PFSK-1 (cell line): ENCODE measurements around the gene METTL22. TPM values are rescaled to one million over a fixed set of nuclear protein-coding genes. Genes with fewer than 3 reads are reported as not detected.

Experiments used
- FOXP2 ChIP-seq: optimal IDR thresholded peaks from 2 replicates; pipeline ENCODE3; 2011; ENCODE audit warnings: borderline replicate concordance, control low read depth, inconsistent platforms; ENCODE audit not compliant: insufficient read depth; ENCODE audit errors: extremely low read length, extremely low read depth
- POLR2AphosphoS5 ChIP-seq: IDR thresholded peaks from 2 replicates; pipeline ENCODE4 v1.6.1; 2012; ENCODE audit warnings: low read depth, mild to moderate bottlenecking, control low read depth, low read length, moderate library complexity
- REST ChIP-seq, 2 experiments: IDR thresholded peaks; 2 replicates each; pipeline versions ENCODE4 v1.6.1 to v1.8.0; 2011 to 2012; ENCODE audit warnings: low read depth in 2 of 2, low read length in 2 of 2, control low read depth in 1 of 2, inconsistent platforms in 1 of 2, mild to moderate bottlenecking in 1 of 2, moderate library complexity in 1 of 2; ENCODE audit not compliant: insufficient read depth in 1 of 2
- SIN3A ChIP-seq: IDR thresholded peaks from 2 replicates; pipeline ENCODE4 v1.6.1; 2012; ENCODE audit warnings: mild to moderate bottlenecking, low read length, moderate library complexity, borderline replicate concordance; ENCODE audit not compliant: insufficient read depth
- TAF1 ChIP-seq: IDR thresholded peaks from 2 replicates; pipeline ENCODE4 v1.6.1; 2012; ENCODE audit warnings: low read length, control low read depth, borderline replicate concordance; ENCODE audit not compliant: insufficient read depth
- polyA plus RNA-seq: library from polyadenylated mRNA; unstranded; fragments of >200 nt; gene quantifications from one replicate; pipeline ENCODE4 v1.2.1, GENCODE V29; 2012; ENCODE audit warnings: low read depth, missing spikeins; ENCODE audit not compliant: insufficient read length

METTL22 gene
- polyA plus RNA-seq: 31.4 TPM

GRCh38 chr16:8621572-8622314, at the start of gene METTL22:
TSS of gene METTL22 (plus strand) at chr16:8621698. CDS start at chr16:8625666, 3,968 bp downstream.
- peak; percentile 42; the same call in 1 of the 2 replicates for TF ChIP-seq TAF1
- TF ChIP-seq FOXP2: no peak
- TF ChIP-seq POLR2AphosphoS5: peak; percentile 80; the same call in 1 of the 2 replicates
- TF ChIP-seq SIN3A: 0 out of 2 replicates have a peak, but pooled peaks have one; percentile 56

GRCh38 chr16:8572063-8572918, 49.2 kb upstream of the METTL22 start:
- TF ChIP-seq REST (IDR thresholded peaks at IDR 0.05; ENCODE audit: insufficient read depth in 1 of 2, low read depth in 2 of 2, low read length in 2 of 2): no peak

- TF ChIP-seq FOXP2 (no peak), SIN3A (no peak), POLR2AphosphoS5 (no peak), REST (IDR thresholded peaks at IDR 0.05; ENCODE audit: insufficient read depth in 1 of 2, low read depth in 2 of 2, low read length in 2 of 2) (no peak), TAF1 (no peak)
Observed at GRCh38 chr16:8572919-8573724, 48.4 kb upstream of the METTL22 start.

GRCh38 chr16:8575399-8575798, 46.1 kb upstream of the METTL22 start:
- TF ChIP-seq FOXP2 (no peak), TAF1 (no peak), REST (IDR thresholded peaks at IDR 0.05; ENCODE audit: insufficient read depth in 1 of 2, low read depth in 2 of 2, low read length in 2 of 2) (no peak), POLR2AphosphoS5 (no peak), SIN3A (no peak)

- TF ChIP-seq SIN3A (no peak), REST (IDR thresholded peaks at IDR 0.05; ENCODE audit: insufficient read depth in 1 of 2, low read depth in 2 of 2, low read length in 2 of 2) (no peak), TAF1 (no peak), FOXP2 (no peak), POLR2AphosphoS5 (no peak)
Observed at GRCh38 chr16:8576141-8577004, 45.1 kb upstream of the METTL22 start.
